NAMALWA (cell line): ENCODE measurements around the gene GFRAL.
A peak's percentile ranks its signal among the peaks of the same experiment; 100 is the strongest.

ENCODE experiments used
- DNase-seq: peaks from one replicate; pipeline ENCODE4 v3.0.0-alpha.2; 2015; ENCODE audit warnings: low spot score

GFRAL gene

GRCh38 chr6:55433446-55434130, 106.3 kb downstream of the GFRAL start:
- no peak for DNase-seq

GRCh38 chr6:55437141-55437540, 109.9 kb downstream of the GFRAL start:
- no peak for DNase-seq

- no peak for DNase-seq
Measured at GRCh38 chr6:55438203-55438602, 110.9 kb downstream of the GFRAL start.

- no peak for DNase-seq
Measured at GRCh38 chr6:55443238-55444134, 116.2 kb downstream of the GFRAL start.

- peak; percentile 51 for DNase-seq
Measured at GRCh38 chr6:55445648-55446204, 118.5 kb downstream of the GFRAL start.

- no peak for DNase-seq
Measured at GRCh38 chr6:55447891-55448290, 120.6 kb downstream of the GFRAL start.

GRCh38 chr6:55448451-55448850, 121.2 kb downstream of the GFRAL start:
- DNase-seq = no peak

GRCh38 chr6:55449225-55449624, 122.0 kb downstream of the GFRAL start:
- DNase-seq = no peak

GRCh38 chr6:55450005-55450404, 122.7 kb downstream of the GFRAL start:
- no peak for DNase-seq
